Parathyroid adenoma (tissue), 2 donors: ENCODE measurements around the gene MVB12B.

ENCODE experiments used
- H2AFZ ChIP-seq: fragments of 300-600 bp; sonication (generic); one replicate; pipeline ENCODE4 v1.7.0; 2017; ENCODE audit warnings: antibody characterized with exemption, mild to moderate bottlenecking
- H3K27ac ChIP-seq: fragments of 300-600 bp; sonication (generic); one replicate; pipeline ENCODE4 v1.7.0; 2017
- H3K27me3 ChIP-seq: fragments of 300-600 bp; sonication (generic); one replicate; pipeline ENCODE4 v1.7.0; 2017; ENCODE audit warnings: low read length; ENCODE audit not compliant: control insufficient read depth, insufficient read depth
- H3K36me3 ChIP-seq: fragments of 300-600 bp; sonication (generic); one replicate; pipeline ENCODE4 v1.7.0; 2017; ENCODE audit warnings: low read length; ENCODE audit not compliant: control insufficient read depth, insufficient read depth
- H3K4me1 ChIP-seq: fragments of 300-600 bp; sonication (generic); one replicate; pipeline ENCODE4 v1.7.0; 2017; ENCODE audit warnings: control low read depth
- H3K4me2 ChIP-seq: fragments of 300-600 bp; sonication (generic); one replicate; pipeline ENCODE4 v1.7.0; 2017; ENCODE audit warnings: low read length
- H3K4me3 ChIP-seq: fragments of 300-600 bp; sonication (generic); one replicate; pipeline ENCODE4 v1.7.0; 2017; ENCODE audit warnings: low read depth, low read length
- H3K79me2 ChIP-seq: fragments of 300-600 bp; sonication (generic); one replicate; pipeline ENCODE4 v1.7.0; 2017; ENCODE audit warnings: control low read depth
- H3K9ac ChIP-seq: fragments of 300-600 bp; sonication (generic); one replicate; pipeline ENCODE4 v1.7.0; 2017; ENCODE audit warnings: mild to moderate bottlenecking
- H3K9me3 ChIP-seq: fragments of 300-600 bp; sonication (generic); one replicate; pipeline ENCODE4 v1.7.0; 2017; ENCODE audit warnings: low read length; ENCODE audit not compliant: control insufficient read depth
- TF ChIP-seq, protein P1 (sequence below): fragments of 300-600 bp; sonication (generic); IDR thresholded peaks from one replicate; pipeline ENCODE4 v1.7.0; 2017; ENCODE audit warnings: antibody characterized with exemption, mild to moderate bottlenecking
- donor health status: primary hyperparathyroidism.

MVB12B gene

DNA sequence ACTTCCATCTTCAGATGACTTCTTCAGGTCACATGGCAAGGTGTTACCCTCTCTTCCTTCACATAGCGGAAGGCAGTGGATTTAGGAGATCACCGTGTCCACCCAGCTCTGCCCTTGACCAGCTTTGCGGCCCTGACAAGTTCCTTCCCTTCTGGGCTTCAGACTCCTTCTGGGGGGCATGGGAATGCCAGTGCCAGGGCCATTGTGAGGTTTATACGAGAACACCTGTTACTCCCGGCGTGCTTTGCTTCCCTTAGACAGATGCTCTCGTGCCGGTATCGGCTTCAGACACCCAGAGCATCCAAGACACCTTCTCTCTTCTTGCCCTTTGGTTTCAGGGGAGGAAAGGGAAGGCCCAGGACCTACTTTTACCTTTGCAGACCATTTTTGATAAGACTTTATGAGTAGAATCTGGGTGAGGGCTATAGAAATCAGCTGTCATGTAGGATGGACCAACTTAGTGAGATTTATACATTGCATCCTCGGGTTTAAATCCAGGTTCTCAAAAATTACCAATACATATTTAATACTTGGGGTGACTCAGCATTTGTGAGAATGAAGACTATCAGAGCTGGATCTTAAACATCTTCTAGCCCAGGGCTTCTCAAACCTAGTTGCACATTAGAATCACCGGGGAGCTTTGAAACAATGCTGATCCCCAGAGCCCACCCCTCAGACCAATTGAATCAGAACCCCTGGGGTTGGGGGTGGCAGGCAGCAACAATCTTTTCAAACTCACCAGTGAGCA is 138.2 kb downstream of the MVB12B start:
- Histone ChIP-seq H3K79me2 (no peaks in the 10 kb centered on the region), H3K9ac (no peak overlapping the region), H3K36me3 (no peaks in the 10 kb centered on the region), H3K4me3 (no peak overlapping the region), H3K9me3 (no peaks in the 10 kb centered on the region), H3K4me1 (no peaks in the 10 kb centered on the region), H3K4me2 (no peak overlapping the region), H3K27me3 (no peaks in the 10 kb centered on the region), H2AFZ (no peak overlapping the region), H3K27ac (no peak overlapping the region)
- TF ChIP-seq, protein P1, sequence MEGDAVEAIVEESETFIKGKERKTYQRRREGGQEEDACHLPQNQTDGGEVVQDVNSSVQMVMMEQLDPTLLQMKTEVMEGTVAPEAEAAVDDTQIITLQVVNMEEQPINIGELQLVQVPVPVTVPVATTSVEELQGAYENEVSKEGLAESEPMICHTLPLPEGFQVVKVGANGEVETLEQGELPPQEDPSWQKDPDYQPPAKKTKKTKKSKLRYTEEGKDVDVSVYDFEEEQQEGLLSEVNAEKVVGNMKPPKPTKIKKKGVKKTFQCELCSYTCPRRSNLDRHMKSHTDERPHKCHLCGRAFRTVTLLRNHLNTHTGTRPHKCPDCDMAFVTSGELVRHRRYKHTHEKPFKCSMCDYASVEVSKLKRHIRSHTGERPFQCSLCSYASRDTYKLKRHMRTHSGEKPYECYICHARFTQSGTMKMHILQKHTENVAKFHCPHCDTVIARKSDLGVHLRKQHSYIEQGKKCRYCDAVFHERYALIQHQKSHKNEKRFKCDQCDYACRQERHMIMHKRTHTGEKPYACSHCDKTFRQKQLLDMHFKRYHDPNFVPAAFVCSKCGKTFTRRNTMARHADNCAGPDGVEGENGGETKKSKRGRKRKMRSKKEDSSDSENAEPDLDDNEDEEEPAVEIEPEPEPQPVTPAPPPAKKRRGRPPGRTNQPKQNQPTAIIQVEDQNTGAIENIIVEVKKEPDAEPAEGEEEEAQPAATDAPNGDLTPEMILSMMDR: no peak

DNA sequence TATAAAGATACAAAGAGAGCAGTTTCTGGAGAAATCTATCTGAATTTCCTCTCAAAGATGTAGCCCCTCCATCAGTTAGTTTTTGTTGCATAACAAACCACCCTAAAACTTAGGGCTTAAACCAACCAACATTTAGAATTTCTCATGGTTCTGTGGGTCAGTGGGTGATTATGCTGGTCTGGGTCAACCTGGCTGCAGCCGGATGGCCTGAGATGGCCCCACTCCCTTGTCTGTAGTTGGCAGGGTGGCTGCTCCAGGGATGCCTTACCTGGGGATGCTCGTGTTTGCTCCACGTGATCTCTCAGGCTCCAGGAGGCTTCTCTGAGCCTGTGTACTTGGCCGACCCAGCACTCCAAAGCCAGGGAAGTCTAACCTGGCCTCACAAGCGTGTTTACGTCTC is 139.3 kb downstream of the MVB12B start:
- Histone ChIP-seq H3K36me3 (no peaks in the 10 kb centered on the region), H3K9me3 (no peaks in the 10 kb centered on the region), H3K9ac (no peak overlapping the region), H3K4me2 (no peak overlapping the region), H3K27me3 (no peaks in the 10 kb centered on the region), H3K4me1 (no peaks in the 10 kb centered on the region), H2AFZ (no peak overlapping the region), H3K27ac (no peak overlapping the region), H3K4me3 (no peak overlapping the region), H3K79me2 (no peaks in the 10 kb centered on the region)
- TF ChIP-seq, protein P1: no peak

DNA sequence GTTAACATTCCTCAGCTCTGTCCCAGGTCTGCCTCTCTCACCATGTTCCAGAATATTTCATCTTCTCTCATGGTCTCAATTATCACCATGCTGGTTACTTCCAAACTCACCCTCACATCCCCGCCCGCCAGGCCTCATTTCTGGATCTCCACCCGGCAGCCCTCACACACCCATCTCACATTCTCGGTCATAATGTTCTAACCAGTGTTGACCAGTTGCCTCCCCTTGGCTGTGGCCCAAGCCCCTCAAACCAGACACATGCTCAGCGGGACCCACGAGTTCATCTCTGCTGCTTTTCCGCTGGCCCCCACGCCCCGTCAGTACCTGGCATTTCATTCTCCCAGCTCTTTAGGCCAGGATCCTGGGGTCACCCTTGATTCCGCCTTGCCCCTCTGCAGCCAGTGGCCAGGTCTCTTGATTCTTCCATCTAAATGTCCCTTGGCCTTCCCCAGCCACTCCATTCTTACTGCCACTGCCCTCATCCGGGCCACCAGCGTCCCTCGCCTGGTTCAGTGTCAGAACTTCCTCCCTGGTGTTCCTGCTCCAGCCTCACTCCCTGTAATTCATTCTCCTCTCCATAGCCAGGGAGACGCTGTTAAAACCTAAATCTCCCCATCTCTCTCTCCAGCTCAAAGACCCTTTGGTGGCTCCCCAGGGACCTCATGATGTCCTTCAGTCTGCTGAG is 141.7 kb downstream of the MVB12B start:
- Histone ChIP-seq H3K79me2 (no peaks in the 10 kb centered on the region), H2AFZ (no peak overlapping the region), H3K27me3 (no peaks in the 10 kb centered on the region), H3K36me3 (no peaks in the 10 kb centered on the region), H3K27ac (no peak overlapping the region), H3K4me2 (no peak overlapping the region), H3K4me3 (no peak overlapping the region), H3K4me1 (no peaks in the 10 kb centered on the region), H3K9me3 (no peaks in the 10 kb centered on the region), H3K9ac (no peak overlapping the region)
- TF ChIP-seq, protein P1: no peak

DNA sequence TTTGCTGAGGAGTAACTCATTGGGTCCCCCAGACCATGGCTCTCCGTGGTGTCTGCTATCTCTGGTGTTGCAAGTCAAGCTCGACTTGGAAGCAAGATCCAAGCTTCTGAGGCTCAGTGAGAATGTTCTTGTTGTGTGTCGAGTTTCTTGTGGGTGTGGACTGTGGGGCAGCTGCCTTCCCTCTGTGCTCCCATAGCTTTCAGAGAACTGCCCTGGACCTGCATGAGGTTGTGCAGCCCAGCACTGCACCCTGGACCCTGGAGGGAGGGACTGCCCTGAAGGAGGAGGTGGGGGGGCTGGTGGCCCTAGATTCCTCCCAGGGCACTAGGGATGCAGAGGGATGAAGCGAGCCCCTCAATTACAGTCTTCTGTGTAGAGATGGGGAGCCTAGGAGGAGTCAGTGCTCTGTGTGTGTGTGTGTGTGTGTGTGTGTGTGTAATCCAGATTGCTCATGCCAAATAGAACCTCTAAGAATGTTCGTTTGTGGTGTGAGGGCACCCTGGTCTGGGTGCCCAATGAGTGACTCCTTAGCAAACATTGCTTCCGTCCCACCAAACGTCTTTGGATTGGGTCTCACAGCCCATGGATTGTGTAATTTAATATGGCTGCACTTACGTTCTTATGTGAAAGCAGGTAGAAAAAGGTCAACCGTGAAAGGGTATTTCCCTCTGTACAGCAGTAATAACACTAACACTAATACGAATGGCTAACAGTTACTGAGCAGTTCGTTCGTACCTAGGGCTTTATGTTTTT is 143.8 kb downstream of the MVB12B start:
- no peak overlapping the region for H3K4me3 ChIP-seq
- H3K27me3 ChIP-seq: no peaks in the 10 kb centered on the region
- no peaks in the 10 kb centered on the region for H3K36me3 ChIP-seq
- H3K9me3 ChIP-seq: no peaks in the 10 kb centered on the region
- H2AFZ ChIP-seq: no peak overlapping the region
- H3K27ac ChIP-seq: no peak overlapping the region
- TF ChIP-seq, protein P1: no peak
- H3K79me2 ChIP-seq: no peaks in the 10 kb centered on the region
- H3K4me2 ChIP-seq: no peak overlapping the region
- no peaks in the 10 kb centered on the region for H3K4me1 ChIP-seq
- H3K9ac ChIP-seq: no peak overlapping the region
